Esophagus muscularis mucosa (tissue), 4 donors: ENCODE results near the gene SPESP1. TPM values are rescaled to one million over a fixed set of nuclear protein-coding genes. Genes with fewer than 3 reads are reported as not detected.
"Not testable (repeated sequence)": the region's sequence is repeated elsewhere in the genome, so short reads cannot be mapped to it uniquely, and the experiment has no call there.

ENCODE experiments used
- DNase-seq: peaks from one replicate; pipeline ENCODE4 v3.0.0-alpha.2; 2017; ENCODE audit errors: extremely low spot score
- H3K27ac ChIP-seq, 4 donors: fragments of 200-600 bp; sonication (generic); replicated peaks in 1 of 4; 1 replicate in 3 of 4; 2 replicates in 1 of 4; pipeline ENCODE4 v1.5.1; 2016 to 2019; ENCODE audit warnings: mild to moderate bottlenecking in 1 of 4
- H3K27me3 ChIP-seq, 4 donors: fragments of 200-600 bp; sonication (generic); one replicate each; pipeline versions ENCODE4 v1.5.1 to v1.6.0; 2016 to 2019
- H3K36me3 ChIP-seq, 4 donors: fragments of 200-600 bp; sonication (generic); one replicate each; pipeline ENCODE4 v1.5.1; 2016 to 2019
- H3K4me1 ChIP-seq, 4 donors: fragments of 200-600 bp; sonication (generic); one replicate each; pipeline ENCODE4 v1.5.1; 2016 to 2019
- H3K4me3 ChIP-seq, 4 donors: fragments of 200-600 bp; sonication (generic); 1 replicate in 2 of 4; 2 replicates in 2 of 4; pipeline ENCODE4 v1.5.1; 2016 to 2019; ENCODE audit warnings: mild to moderate bottlenecking in 4 of 4, moderate library complexity in 1 of 4
- H3K9me3 ChIP-seq, 4 donors: fragments of 200-600 bp; sonication (generic); 1 replicate in 3 of 4; 2 replicates in 1 of 4; pipeline ENCODE4 v1.5.1; 2016 to 2019
- EP300 ChIP-seq: sonication (generic); formaldehyde crosslinking; IDR thresholded peaks from one replicate; pipeline ENCODE4 v1.6.1; 2017; ENCODE audit warnings: antibody characterized with exemption
- POLR2A ChIP-seq: fragments of 450-650 bp; IDR thresholded peaks from one replicate; pipeline ENCODE4 v1.6.1; 2017; ENCODE audit warnings: antibody characterized with exemption, moderate library complexity, mild to moderate bottlenecking, low read depth
- POLR2AphosphoS5 ChIP-seq, 2 donors: sonication (generic); formaldehyde crosslinking; IDR thresholded peaks; one replicate each; pipeline ENCODE4 v1.6.1; 2017; ENCODE audit warnings: antibody characterized with exemption in 2 of 2
- WGBS: methylation state at CpG from one replicate; pipeline ENCODE4 v1.1.5; 2018; 5-methylcytosine and 5-hydroxymethylcytosine counted together
- intact Hi-C: fragments of 100-400 bp; cut with DNase I; formaldehyde crosslinking; loops from one replicate; pipeline ENCODE4 v1.15.1; 2023
- total RNA-seq, 4 donors: library from RNA; depleted of rRNA; stranded (reverse); fragments of >200 nt; gene quantifications; one replicate each; pipeline versions ENCODE4 v1.1.0 to v1.2.1, GENCODE V29; 2016
- TF ChIP-seq, protein P1 (sequence below), 3 experiments: fragments of 200-600 bp in 2 of 3; fragments of 450-650 bp in 1 of 3; sonication (generic) in 2 of 3; IDR thresholded peaks; one replicate each; pipeline ENCODE4 v1.5.1; 2017 to 2019; ENCODE audit warnings: antibody characterized with exemption in 3 of 3, mild to moderate bottlenecking in 2 of 3, moderate library complexity in 1 of 3

The SPESP1 gene
- total RNA-seq, 4 donors from 2014 or later, result 3.1 to 5.8 (median 3.9) TPM

GRCh38 chr15:68958597-68958996 lies 28.3 kb downstream of the SPESP1 start:
- H3K27ac ChIP-seq, result no peak overlapping the region
- no peak for DNase-seq
- WGBS, result 79% methylated on average over 1 of the region's 1 CpG
- no peaks in the 10 kb centered on the region for H3K36me3 ChIP-seq
- intact Hi-C loops, result no loop called here
- H3K9me3 ChIP-seq, result no peaks in the 10 kb centered on the region
- TF ChIP-seq EP300 (no peak), POLR2AphosphoS5 (IDR thresholded peaks at IDR 0.05) (no peak), POLR2A (no peak)
- TF ChIP-seq, protein P1, sequence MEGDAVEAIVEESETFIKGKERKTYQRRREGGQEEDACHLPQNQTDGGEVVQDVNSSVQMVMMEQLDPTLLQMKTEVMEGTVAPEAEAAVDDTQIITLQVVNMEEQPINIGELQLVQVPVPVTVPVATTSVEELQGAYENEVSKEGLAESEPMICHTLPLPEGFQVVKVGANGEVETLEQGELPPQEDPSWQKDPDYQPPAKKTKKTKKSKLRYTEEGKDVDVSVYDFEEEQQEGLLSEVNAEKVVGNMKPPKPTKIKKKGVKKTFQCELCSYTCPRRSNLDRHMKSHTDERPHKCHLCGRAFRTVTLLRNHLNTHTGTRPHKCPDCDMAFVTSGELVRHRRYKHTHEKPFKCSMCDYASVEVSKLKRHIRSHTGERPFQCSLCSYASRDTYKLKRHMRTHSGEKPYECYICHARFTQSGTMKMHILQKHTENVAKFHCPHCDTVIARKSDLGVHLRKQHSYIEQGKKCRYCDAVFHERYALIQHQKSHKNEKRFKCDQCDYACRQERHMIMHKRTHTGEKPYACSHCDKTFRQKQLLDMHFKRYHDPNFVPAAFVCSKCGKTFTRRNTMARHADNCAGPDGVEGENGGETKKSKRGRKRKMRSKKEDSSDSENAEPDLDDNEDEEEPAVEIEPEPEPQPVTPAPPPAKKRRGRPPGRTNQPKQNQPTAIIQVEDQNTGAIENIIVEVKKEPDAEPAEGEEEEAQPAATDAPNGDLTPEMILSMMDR (IDR thresholded peaks at IDR 0.05), result no peak
- no peaks in the 10 kb centered on the region for H3K4me1 ChIP-seq
- H3K27me3 ChIP-seq, result peaks cover 0 to 10% (median 0%) of the 10 kb centered on the region in 4 donors
- no peak overlapping the region for H3K4me3 ChIP-seq

DNA sequence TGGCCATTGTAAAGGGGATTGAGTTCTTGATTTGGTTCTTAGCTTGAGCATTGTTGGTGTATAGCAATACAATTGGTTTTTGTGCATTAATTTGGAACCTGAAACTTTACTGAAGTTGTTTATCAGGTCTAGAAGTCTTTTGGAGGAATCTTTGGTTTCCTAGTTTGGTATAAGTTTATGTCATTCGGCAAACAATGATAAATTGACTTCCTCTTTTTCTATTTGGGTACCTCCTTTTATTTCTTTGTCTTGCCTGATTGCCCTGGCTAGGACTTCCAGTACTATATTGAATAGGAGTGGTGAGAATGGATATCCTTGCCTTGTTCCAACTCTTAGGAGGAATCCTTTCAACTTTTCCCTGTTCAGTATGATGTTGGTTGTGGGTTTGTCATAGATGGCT lies 32.1 kb downstream of the SPESP1 start:
- intact Hi-C loops, result no loop called here
- Histone ChIP-seq H3K4me1 (no peaks in the 10 kb centered on the region), H3K27ac (no peak overlapping the region), H3K27me3 (peaks cover 0 to 3% (median 0%) of the 10 kb centered on the region in 4 donors), H3K9me3 (no peaks in the 10 kb centered on the region), H3K4me3 (no peak overlapping the region), H3K36me3 (no peaks in the 10 kb centered on the region)
- TF ChIP-seq EP300, result no peak
- TF ChIP-seq POLR2A, result no peak
- TF ChIP-seq POLR2AphosphoS5 (IDR thresholded peaks at IDR 0.05), result no peak
- TF ChIP-seq, protein P1 (IDR thresholded peaks at IDR 0.05), result no peak
- WGBS, result 77% methylated on average over 1 of the region's 1 CpG
- DNase-seq, result no peak

- intact Hi-C loops, H3K4me1 ChIP-seq, H3K36me3 ChIP-seq, H3K4me3 ChIP-seq, DNase-seq, H3K9me3 ChIP-seq, H3K27me3 ChIP-seq, H3K27ac ChIP-seq: not testable (repeated sequence)
- WGBS, result 90% methylated on average over 6 of the region's 7 CpGs
Observed at GRCh38 chr15:68963719-68964118, 33.4 kb downstream of the SPESP1 start.

GRCh38 chr15:68966996-68967395 lies 36.7 kb downstream of the SPESP1 start:
- no peak for DNase-seq
- no peaks in the 10 kb centered on the region for H3K27me3 ChIP-seq
- H3K27ac ChIP-seq, result no peak overlapping the region
- H3K36me3 ChIP-seq, result no peaks in the 10 kb centered on the region
- intact Hi-C loops, result no loop called here
- no peak overlapping the region for H3K4me3 ChIP-seq
- peaks cover 0 to under 1% (median under 1%) of the 10 kb centered on the region in 4 donors for H3K4me1 ChIP-seq
- H3K9me3 ChIP-seq, result peaks cover 0 to 20% (median 18%) of the 10 kb centered on the region in 4 donors
- no peak for TF ChIP-seq EP300
- TF ChIP-seq, protein P1 (IDR thresholded peaks at IDR 0.05), result no peak
- TF ChIP-seq POLR2AphosphoS5 (IDR thresholded peaks at IDR 0.05), result no peak
- no peak for TF ChIP-seq POLR2A
- WGBS, result 60% methylated on average over 5 of the region's 5 CpGs

DNA sequence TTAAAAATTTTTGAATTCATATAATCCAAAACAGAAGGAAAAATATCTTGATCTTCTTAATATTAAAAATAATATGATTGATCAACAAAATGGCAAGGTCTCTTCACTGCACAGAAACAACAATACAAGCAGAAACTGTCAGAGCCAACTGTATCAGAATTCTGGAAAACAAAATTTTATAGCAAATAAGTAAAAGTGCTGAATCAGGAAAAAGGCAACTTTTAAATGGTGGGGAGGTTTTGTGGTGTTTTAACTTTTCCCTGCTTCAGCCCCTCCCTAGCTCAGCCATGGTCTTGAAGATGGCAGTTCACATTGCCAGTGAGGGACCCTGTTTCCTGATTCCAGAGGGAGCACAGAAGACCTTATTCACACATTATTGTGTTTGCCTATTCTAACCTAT lies 37.6 kb downstream of the SPESP1 start:
- Histone ChIP-seq H3K27ac (no peak overlapping the region), H3K27me3 (no peaks in the 10 kb centered on the region), H3K4me3 (no peak overlapping the region), H3K4me1 (peaks cover 0 to 10% (median 9%) of the 10 kb centered on the region in 4 donors), H3K36me3 (no peaks in the 10 kb centered on the region), H3K9me3 (peaks cover 0 to 20% (median 18%) of the 10 kb centered on the region in 4 donors)
- DNase-seq, result no peak
- TF ChIP-seq POLR2A (no peak), POLR2AphosphoS5 (IDR thresholded peaks at IDR 0.05) (no peak), EP300 (no peak)
- TF ChIP-seq, protein P1 (IDR thresholded peaks at IDR 0.05), result no peak
- intact Hi-C loops, result no loop called here
